GDM1 (cell line): ENCODE data around the gene TBX2.

Source experiments
- DNase-seq: peaks from one replicate; lab custom pipeline; 2025; lab: John Stamatoyannopoulos, UW

The TBX2 gene

DNA sequence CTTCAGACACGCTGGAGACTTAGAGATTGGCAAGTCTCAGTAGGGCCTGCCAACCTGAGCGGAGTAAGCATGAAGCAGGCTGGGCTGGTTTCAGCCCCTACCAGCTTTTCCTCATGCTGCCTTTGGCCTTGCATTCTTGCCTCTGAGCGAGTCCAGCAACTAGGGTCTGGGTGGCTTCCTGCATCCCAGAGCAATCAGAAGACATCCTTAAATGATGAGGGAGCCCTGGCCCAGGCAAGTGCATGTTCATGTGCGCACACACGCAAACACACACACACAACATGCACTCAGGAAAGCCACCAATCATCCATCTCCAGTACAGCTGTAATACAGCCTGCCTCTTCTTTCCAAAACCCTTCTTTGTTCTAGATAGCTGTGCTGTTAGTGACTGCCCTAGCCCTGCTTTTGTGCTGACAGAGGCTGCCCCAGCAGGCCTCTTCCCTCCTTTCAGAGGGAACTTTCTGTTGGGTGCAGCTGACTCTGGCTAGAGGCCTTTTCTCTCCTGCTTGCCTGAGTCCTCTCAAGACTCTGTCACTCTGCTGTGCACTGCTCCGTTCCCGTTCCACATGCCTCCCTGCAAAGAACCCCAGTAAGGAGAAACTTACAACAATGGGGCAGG, 30.7 kb upstream of the TBX2 start:
- DNase-seq, result no peak

DNA sequence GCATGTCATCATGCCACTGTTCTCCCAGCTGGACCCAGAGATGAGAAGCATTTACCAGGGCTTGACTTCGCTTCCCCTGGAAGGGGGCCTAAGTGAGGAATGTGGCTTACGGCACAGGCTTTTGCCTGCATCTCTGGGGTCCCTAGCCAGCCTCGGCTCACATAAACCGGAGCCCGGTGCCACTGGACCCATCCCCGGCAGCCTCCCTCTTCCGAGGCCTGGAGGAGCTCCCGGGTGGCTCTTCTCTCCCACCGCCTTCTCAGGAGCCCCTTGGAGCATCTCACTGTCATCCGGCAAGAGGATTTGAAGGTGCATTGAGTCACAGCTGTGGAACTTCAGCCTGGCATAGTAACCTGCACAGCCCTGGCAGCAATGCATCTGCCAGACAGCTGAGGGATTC, 29.9 kb upstream of the TBX2 start:
- DNase-seq, result no peak

DNA sequence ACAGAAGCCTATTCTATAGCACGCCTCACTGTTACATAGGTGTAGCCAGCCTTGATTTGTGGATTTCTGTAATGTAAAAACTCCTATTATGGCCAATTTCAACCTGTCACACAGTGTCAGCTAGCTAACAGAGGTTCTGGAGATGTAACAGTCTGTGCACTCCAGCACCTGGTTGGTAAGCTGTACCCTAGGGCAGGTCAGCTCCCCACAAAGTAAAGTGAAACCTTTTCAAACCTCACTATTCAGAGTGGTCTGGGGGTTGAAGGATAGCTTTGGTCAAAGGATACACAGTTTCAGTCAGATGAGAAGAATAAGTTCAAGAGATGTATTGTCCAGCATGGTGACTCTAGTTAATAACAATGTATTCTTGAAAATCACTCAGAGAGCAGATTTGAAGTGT, 28.5 kb upstream of the TBX2 start:
- no peak for DNase-seq

DNA sequence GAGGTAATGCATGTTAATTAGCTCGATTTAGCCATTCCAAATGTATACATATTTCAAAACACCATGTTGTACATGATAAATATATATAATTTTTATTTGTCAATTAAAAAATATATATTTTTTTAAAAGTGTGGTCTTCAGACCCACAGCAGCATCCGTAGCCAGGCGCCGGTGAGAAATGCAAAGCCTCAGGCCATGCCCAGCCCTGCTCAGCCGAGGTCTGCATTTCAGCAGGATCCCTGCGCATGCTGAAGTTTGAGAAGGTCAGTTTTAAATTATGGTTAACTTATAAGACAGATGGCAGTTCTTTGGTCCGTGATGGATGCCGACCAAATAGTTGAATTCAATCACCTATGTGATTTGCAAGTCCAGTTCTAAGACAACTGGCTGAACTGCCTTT, 28.0 kb upstream of the TBX2 start:
- no peak for DNase-seq

DNA sequence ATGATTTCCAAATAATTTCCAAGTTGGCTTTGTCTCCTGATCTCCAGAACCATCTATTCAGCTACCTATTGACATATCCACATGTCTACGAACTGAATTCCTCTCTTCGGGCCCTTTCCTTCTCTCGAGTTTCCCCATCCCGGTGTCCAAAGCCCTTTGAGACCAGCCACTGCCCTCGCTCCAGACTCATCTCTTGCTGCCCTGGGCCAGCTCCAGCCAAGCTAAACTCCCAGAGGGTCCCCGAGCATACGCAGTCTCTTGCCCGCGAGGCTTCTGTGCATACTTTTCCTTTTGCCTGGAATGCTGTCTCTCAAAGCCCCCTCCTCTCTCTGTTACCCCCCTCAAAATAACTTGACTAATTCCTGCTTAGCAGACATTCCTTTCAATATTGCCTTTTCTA, 27.2 kb upstream of the TBX2 start:
- DNase-seq, result no peak

DNA sequence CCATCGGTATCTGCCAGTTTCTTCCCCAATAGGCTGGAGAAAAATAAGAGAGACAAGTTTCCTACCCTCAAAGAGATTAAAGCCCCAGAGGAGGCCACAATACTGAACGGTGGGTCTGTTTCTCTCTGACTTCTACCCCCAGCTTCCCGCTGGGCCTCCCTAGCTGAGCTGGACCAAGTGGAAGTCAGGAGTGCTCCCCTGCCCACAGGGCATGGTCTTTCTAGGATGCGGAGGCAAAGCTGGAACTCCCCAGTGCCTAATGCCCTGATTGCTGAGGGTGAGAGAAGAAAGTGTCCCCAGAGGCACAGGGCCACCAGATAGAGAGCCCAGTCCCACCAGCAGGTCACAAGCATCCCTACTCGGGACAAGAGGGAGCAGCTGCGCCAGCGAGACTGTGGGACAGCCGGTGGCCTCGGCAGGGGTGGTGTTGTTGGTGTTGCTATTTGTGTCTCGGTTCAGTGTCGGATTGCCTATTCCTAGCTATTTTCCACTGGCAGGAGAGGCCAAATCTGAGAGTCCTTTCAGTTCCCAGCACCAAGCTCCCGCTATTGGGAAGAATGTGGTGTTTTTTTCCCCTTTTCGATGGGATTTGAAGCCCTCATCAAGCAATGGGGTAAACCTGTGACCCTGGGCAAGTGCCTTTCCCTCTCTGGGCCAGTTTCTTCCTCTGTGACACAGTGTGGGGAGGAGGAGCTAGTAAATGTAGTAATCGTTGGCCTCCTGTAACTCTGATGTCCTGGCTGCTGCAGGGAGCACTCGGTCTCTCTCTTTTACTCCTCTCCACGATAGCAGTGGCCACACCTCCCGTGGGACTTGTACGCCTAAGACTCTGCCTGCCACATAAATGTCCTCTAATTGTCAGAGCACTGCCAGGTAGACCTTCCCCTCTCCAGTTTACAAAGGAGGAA, 22.5 kb upstream of the TBX2 start:
- no peak for DNase-seq

DNA sequence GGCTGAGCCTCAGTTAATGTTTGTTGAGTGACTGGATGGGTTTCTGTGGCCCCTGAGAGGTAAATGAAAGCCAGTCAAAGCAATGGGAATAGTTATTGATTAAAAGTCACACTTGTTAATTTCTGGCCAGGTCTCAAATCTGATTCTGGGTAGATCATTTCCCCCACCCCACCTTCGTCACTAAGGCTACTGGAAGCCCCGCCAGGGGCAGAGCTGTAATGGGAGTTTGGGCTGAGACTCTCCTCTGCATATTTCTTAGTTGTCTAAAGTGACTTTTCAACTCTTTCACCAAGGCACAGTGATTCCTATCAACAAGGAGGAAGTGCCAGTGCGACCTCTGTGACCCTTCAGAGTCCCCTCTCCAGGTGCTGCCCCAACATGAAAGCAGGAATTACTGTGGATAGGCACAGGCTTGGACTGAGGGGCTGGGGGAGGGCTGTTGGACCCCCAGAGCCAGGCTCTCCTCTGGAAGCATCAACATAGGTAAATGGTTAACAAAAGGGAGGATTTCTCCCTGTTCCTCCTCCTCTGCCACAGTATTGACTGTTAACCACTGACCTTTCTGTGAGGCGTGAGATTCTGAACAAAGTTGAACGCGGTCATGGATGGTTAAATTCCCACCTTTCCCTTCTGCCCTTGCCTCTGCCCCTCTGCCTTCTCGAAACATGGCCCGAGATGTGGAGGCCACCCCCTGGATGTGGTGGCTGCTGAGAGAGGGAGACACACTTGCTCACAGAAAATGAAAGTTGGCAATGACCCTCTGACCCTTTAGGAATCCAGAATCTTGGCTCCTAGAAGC, 20.8 kb upstream of the TBX2 start:
- DNase-seq, result no peak

DNA sequence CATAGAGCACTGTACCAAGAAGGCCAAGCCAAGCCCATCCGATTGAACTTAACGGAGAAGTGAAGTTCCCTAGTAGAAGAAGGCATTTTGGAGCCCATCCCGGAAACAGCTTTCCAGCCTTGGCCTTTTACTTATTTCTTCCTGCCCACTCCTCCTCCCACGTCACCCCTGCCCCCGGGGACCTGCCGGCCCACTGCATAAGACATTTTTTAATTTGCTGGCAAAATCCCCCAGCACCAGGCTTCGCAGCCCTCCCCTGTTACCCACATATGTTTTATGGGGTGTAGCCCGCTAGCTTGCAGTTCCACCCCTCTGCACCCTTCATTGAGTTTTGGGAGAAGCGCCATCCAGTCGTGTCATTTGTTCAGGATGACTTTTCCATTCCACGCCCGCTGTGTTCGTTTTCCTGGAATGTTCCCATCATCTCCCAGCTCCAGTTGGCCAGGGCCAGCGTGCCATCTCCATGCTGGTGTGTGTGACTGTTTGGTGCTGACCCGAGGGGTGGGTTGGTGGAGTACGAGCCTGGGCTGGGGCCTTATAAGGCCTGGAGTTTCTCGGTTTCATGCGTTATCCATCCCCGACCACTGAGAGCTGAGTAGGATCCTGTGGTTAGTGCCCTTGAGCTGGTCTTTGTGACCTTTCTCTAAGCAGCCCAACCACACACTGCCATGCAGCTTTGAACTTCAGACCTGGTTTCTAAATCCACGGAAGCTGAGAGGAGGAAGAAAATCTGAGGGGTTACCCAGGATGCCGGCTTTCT, 20.0 kb upstream of the TBX2 start:
- no peak for DNase-seq

DNA sequence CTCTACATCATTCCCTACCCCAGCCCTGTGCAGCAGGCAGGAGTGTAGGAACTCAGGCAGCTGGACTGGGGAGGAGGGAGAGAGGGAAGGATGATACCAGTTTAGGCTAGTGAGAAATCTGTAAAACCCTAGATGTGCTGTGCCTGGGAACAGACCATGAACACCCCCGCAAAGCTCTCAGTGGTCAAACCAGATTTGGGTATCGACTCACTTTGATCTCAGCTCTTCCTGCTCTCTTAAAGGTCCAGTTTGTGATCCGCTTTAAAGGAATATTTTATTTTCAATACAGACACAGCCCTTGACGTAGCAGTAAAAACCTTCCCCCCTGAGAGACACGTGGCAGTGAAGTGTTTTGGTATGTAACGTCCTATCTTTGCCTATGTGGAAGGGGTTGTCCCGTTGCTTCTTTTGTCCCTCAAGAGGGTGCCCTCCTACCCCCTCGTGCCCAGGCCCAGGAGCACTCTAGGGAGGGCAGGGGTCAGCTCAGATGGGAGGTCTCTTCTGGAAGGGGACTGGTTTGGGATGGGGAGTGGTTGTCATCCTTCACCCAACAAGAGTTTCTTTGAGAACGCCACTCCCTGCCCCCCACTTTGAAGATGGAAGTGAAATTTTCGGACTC, 19.3 kb upstream of the TBX2 start:
- no peak for DNase-seq

DNA sequence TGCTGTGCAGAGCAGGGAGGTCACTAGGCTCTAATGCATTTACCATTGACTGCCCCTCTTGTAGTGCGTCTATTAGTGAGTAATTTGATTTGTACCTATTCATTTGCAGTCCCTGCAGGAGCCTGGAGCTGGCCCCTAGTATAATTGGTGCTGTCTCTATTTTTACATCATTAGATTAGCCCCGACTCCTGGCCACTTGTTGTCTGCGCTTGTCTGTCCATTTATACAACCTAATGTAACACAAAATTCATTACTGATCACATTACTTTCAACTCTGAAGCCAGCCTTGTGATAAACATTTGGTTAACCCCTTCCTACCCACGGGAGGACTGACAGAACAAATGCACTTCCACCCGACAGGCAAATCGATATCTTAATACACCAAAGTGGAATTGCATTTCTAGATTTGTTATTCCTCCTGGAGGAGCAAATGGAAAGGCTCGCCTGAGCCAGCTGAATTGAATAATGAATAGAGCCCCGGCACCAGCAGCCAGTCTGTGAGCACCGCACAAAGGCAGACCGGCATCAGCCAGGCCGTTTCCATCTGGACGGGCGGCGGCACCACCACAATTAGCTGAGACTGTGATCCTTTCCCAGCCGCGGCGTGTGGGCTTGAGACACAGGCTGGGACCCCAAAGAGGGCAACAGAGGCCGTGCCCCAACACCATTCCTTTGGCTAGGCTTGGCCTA, 18.7 kb upstream of the TBX2 start:
- DNase-seq, result no peak

DNA sequence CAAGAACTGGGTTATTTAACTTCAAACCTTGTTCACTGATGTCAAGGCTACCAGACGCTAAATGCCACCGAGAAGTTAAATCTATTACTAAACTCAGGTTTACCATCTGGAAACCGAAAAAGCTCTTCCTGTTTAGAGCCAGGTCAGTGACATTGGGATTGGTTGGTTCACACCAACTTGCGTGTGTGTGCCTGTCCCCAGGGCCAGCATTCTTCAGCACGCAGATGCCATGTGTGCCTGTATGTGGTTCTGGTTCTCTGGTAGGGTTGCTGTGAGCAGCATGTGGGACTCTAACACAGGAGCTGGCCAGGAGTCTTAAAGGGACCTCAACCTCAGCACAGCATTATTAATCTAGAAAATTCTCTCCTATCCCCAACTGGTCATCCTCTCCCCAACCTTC, 18.1 kb upstream of the TBX2 start:
- DNase-seq, result no peak

DNA sequence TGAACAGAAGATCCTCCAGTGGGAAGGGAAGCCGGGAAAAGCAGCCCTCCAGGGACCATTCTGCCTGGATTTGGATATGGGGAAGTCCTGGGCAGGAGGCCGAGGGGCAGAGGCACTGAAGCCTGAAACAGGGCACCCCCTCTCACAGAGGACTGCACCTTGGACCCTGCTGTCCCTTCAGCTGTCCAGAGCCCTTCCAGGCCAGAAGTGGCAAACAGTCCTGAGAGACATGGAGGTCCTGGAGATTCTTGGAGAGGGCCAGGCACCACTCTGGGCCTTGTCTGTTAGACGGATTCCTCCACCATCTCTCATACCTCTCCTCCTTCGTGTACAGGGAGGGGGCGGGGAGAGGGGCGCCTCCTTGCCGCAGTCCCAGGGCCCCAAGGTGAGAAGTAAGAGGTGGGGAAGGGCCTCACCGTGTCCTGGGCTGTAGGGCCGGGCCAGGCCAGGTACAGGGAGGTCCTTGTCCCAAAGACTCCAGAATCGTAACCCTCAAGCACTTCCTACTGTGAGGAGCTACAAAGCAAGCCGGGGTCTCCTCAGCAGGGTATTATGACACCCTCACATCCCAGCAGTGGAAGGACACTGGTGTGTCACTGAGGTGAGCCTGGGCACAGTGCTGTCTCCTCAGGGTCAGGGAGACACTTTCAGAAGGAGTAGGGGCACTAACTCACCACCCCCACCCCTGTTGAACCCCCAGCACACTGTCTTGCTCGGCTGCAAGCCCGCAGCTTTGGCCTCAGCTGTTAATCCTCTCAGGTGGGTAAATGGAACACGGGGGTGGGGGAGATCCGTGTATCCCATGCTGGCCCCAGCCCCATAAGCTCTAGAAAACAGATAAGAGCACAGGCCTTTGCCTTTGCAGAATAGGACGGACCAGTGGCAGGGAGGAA, 16.6 kb upstream of the TBX2 start:
- DNase-seq, result no peak

DNA sequence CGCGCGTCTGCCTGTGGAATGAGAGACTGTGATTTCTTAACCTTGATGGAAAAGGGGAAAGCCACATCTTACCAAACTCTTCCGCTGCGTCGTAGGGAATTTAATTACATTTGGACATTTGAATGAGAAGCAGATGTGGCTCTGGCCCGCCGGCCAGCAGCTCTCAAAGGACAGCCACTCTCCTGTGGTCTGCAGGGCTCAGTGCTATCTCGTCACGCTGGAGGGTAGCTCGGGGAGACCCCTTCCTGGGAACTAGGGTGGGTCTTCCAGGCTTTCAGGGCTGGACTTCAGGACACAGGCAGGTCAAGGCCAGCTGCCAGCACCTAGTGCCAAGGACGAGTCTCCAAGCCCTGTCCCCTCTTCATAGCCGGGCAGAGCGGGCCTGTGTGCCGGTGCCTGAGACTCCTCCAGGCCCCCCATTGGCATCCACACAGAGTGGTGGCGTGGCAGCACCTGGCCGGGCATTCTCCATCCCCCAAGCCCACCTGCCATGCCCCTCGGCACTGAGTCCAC, 15.9 kb upstream of the TBX2 start:
- no peak for DNase-seq

DNA sequence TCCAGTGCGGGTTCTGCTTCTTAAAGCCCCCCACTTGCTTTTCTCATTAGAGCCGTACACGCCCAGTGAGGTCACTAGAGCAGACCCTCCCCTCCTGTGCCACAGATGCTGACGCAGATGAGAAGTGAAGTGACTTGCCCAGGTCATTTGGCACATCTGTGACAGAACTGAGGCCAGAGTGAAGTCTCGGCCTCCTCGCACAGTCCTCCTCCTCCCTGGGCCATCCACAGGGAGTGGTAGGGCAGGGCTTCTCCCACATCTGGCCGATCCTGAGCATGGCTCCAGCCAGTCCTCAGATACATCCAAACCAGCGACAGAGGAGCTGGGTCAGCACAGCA, 15.3 kb upstream of the TBX2 start:
- no peak for DNase-seq

DNA sequence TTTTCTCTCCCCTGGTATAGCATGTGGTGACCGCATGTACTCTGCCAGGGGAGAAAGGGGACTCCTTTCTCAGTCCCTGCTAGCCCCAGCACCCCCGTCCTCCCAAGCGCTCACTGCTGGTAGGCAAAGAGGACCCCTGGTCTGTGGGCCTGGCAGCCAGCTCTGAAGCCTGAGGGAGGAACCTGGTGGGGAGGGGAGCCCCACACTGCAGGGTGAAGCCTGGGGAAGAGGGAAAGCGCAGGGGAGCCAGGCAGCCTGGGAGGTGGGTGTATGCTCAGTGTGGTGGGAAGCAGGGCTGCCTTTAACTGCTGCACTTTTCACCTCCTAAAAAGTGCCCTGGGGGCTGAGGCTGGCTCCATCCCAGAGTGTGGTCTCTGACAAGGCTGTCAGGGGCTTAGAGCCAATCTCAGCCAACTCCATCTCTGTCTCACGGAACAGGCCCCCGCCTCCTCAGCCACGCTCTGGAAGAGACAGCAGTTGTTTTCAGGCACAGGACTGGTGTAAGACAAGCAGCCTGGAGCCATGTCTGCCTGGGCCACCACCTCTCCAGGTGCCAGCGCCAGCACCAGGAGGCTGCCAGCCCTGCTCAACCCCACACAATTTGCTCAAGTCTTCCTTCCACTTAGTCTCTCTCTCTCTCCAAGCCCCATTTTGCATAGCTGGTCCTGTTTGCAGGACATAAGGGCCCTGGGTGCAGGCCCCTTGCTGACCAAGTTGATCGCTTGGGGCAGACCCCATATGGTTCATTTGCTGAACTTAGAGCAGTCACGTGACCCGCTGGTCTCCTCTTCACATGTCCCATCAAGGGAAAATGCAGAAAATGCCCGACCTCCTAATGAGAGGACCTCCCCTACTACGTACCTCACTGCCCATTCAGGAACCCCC, 14.7 kb upstream of the TBX2 start:
- DNase-seq, result no peak

DNA sequence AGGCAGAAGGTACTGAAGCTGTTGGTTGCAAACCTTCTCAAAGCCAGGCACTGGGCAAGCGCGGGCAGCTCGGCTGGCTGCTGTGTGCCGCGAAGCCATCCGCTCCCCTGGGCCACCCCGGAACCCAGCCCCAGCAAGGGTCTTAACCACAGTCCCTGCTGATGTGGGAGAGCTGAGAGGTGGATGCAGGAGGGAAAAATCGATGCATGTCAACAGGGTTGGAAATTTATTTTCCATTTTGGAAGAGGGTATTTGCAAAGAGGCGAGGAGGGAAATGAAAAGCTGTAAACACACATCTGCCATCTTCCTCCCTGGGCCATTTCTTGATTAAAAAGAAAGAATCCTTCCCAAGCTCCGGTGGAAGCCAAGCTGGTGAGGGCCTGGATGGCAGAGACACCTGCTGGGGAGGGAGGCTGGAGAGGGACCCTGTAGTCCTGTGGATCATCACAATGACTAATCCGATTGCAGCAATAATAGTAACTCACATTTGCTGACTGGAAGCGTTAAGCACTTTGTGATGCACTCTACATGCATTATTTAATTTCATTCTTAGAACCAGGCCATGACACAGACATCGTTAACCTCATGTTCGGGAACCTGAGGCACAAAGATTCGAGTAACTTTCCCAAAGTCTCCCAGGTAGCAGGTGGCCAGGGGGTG, 13.9 kb upstream of the TBX2 start:
- no peak for DNase-seq

DNA sequence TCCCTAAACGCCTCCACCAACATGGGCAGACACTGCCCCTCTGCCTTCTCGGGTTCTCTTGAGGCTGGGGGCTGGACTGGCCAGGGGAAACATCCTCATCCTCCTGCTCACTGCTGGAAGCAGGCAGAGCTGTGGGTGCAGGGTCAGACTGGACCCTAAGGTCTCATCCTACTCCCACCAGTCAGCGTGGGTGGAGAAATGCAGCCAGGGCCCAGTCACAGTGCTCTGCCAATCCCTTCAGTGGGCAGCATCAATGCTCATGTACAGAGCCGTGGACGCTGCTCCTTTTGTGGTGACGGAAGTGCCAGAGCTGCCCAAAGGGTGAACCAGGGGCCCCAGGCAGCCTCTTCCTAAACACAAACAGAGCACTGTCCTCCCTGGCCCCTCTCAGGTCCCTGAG, 13.4 kb upstream of the TBX2 start:
- no peak for DNase-seq

DNA sequence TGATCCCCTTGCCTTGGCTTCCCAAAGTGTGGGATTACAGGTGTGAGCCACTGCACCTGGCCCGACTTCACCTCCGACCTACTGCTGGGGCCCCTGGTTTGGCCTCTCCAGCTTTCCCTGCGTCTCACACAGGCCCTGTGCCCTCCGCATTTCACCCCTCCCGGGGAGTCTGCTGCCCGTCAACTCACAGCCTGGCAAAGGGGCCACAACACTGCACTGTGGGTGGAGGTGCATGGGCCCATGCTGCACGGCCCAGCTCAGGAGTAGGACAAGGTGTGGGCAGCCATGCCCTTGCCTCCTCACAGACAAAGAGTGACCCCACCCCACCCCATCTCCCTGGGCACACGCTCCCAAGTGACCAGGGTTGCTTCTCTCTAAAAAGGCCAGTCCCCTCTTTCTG, 12.6 kb upstream of the TBX2 start:
- DNase-seq, result no peak
